ENCODE results near the gene HEBP2. TPM values are rescaled to one million over a fixed set of nuclear protein-coding genes. Genes with fewer than 3 reads are reported as not detected.
"Not testable (repeated sequence)": the region's sequence is repeated elsewhere in the genome, so short reads cannot be mapped to it uniquely, and the experiment has no call there.

Gene HEBP2, protein sequence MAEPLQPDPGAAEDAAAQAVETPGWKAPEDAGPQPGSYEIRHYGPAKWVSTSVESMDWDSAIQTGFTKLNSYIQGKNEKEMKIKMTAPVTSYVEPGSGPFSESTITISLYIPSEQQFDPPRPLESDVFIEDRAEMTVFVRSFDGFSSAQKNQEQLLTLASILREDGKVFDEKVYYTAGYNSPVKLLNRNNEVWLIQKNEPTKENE
- total RNA-seq, result 57.5 TPM
- polyA plus RNA-seq, result 100 to 1,000 TPM in 1 of 4 donors, 10 to 100 TPM in 3; 65.1 to 115 (median 81.0) TPM

DNA sequence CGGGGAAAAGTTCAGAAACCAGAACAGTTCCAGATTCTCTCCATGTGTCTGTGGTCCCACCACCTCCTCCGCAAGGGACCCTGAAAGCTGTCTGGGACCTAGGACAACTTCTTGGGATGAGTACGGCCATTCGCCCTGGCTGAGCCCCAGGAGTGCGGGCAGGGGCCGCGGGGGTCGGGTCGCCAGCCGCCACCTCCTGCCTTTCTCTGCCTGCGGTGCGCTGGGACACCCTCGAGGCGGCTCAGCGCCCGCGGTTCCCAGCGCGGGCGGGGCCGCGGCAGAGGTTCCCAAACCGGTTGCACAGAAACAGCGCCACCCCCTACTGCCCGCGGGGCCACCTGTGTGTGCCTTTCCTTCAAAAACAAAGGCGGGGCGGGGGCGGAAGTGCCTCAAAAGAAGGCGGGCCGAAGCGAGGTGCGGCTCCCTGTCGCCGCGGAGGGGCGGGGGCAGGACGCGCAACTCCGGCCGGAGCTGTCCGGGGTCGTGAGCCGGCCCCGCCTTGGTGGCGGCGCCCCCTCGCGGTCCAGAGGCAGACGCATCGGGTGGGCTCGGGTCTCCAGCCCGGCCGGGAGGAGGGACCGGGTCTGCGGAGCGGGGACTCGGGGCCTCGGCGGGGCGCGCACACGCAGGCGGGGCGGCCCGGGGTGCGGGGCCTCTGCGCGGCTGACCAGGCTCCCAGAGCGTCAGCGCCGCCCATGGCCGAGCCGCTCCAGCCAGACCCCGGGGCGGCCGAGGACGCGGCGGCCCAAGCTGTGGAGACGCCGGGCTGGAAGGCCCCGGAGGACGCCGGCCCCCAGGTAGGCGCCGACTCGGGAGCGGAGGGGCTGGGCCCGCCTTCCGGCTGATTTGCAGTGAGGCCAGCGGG lies at the start of gene HEBP2:
Gene HEBP2 (plus strand): TSS at position 423 of the 865 bp plus-strand sequence. CDS start 273 bp downstream, at position 696.
- Histone ChIP-seq H3K9me3 (ENCODE audit: control insufficient read depth in 2 of 2, low read length in 2 of 2) (no peaks in the 10 kb centered on the region), H3K4me3 (ENCODE audit: low read depth, low read length) (peak within 1 kb of the TSS; percentile 87), H3K27ac (ENCODE audit: insufficient read depth, low read length, poor library complexity, severe bottlenecking) (peak within 1 kb of the TSS; percentile 84), H3K36me3 (ENCODE audit: control insufficient read depth, insufficient read depth, low read length) (peaks cover 35% of the 10 kb centered on the region), H3K4me1 (ENCODE audit: control insufficient read depth, insufficient read depth, low read length, poor library complexity, severe bottlenecking) (peaks cover 33% of the 10 kb centered on the region), H3K27me3 (ENCODE audit: control insufficient read depth, insufficient read depth, low read length) (no peaks in the 10 kb centered on the region)
- H3K36me3 Mint-ChIP-seq, result peaks cover 28% of the 10 kb centered on the region
- DNase-seq, result peak; percentile 91 to 96 (median 93)
- H3K4me3 Mint-ChIP-seq, result peak within 1 kb of the TSS; percentile 89 to 95 (median 91)
- ATAC-seq (ENCODE audit: low read depth in 2 of 2), result peak; percentile 91 to 92
- H3K27me3 Mint-ChIP-seq, result peaks cover 6% of the 10 kb centered on the region
- peak within 1 kb of the TSS; percentile 74 to 94 (median 91) for H3K27ac Mint-ChIP-seq
- peaks cover 14 to 49% (median 32%) of the 10 kb centered on the region in 4 donors for H3K4me1 Mint-ChIP-seq
- H3K9me3 Mint-ChIP-seq, result no peaks in the 10 kb centered on the region

DNA sequence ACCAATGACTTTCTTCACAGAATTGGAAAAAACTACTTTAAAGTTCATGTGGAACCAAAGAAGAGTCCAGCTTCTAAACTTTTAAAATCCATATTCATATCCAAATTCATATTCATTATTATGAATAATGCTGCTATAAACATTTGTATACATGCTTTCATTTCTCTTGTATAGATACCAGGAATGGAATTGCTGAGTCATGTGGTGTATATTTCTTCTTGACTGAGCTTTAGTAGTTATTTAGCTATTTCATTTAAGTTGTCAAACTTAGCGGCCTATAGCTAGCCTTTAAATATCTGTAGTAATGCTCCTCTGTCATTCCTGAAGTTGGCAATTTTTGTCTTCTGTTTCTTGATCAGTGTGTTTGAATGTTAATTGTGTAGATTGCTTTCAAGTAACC lies 46.1 kb upstream of the HEBP2 start:
- H3K4me3 Mint-ChIP-seq, result no peak overlapping the region
- no peaks in the 10 kb centered on the region for H3K27me3 ChIP-seq (ENCODE audit: control insufficient read depth, insufficient read depth, low read length)
- no peak for ATAC-seq (ENCODE audit: low read depth in 2 of 2)
- H3K4me1 Mint-ChIP-seq, result no peaks in the 10 kb centered on the region
- no peak overlapping the region for H3K4me3 ChIP-seq (ENCODE audit: low read depth, low read length)
- H3K36me3 ChIP-seq (ENCODE audit: control insufficient read depth, insufficient read depth, low read length), result no peaks in the 10 kb centered on the region
- H3K9me3 Mint-ChIP-seq, result peaks cover 0 to 5% (median 0%) of the 10 kb centered on the region in 7 donors
- H3K27ac ChIP-seq (ENCODE audit: insufficient read depth, low read length, poor library complexity, severe bottlenecking), result no peak overlapping the region
- H3K27me3 Mint-ChIP-seq, result peaks cover 5% of the 10 kb centered on the region
- DNase-seq, result no peak
- no peak overlapping the region for H3K27ac Mint-ChIP-seq
- no peaks in the 10 kb centered on the region for H3K36me3 Mint-ChIP-seq
- H3K4me1 ChIP-seq (ENCODE audit: control insufficient read depth, insufficient read depth, low read length, poor library complexity, severe bottlenecking), result no peaks in the 10 kb centered on the region
- H3K9me3 ChIP-seq (ENCODE audit: control insufficient read depth in 2 of 2, low read length in 2 of 2), result no peaks in the 10 kb centered on the region

DNA sequence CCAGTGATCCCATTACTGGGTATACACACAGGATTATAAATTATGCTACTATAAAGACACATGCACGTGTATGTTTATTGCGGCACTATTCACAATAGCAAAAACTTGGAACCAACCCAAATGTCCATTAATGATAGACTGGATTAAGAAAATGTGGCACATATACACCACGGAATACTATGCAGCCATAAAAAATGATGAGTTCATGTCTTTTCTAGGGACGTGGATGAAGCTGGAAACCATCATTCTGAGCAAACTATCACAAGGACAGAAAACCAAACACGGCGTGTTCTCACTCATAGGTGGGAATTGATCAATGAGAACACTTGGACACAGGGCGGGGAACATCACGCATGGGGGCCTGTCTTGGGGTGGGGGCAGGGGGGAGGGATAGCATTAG lies 35.3 kb upstream of the HEBP2 start:
- H3K36me3 ChIP-seq (ENCODE audit: control insufficient read depth, insufficient read depth, low read length); H3K9me3 Mint-ChIP-seq; ATAC-seq (ENCODE audit: low read depth in 2 of 2); H3K4me3 Mint-ChIP-seq; H3K9me3 ChIP-seq (ENCODE audit: control insufficient read depth in 2 of 2, low read length in 2 of 2); H3K4me3 ChIP-seq (ENCODE audit: low read depth, low read length); H3K4me1 ChIP-seq (ENCODE audit: control insufficient read depth, insufficient read depth, low read length, poor library complexity, severe bottlenecking); H3K4me1 Mint-ChIP-seq; H3K27ac ChIP-seq (ENCODE audit: insufficient read depth, low read length, poor library complexity, severe bottlenecking); H3K27ac Mint-ChIP-seq; H3K36me3 Mint-ChIP-seq; H3K27me3 ChIP-seq (ENCODE audit: control insufficient read depth, insufficient read depth, low read length); DNase-seq: not testable (repeated sequence)
- peaks cover 18% of the 10 kb centered on the region for H3K27me3 Mint-ChIP-seq

DNA sequence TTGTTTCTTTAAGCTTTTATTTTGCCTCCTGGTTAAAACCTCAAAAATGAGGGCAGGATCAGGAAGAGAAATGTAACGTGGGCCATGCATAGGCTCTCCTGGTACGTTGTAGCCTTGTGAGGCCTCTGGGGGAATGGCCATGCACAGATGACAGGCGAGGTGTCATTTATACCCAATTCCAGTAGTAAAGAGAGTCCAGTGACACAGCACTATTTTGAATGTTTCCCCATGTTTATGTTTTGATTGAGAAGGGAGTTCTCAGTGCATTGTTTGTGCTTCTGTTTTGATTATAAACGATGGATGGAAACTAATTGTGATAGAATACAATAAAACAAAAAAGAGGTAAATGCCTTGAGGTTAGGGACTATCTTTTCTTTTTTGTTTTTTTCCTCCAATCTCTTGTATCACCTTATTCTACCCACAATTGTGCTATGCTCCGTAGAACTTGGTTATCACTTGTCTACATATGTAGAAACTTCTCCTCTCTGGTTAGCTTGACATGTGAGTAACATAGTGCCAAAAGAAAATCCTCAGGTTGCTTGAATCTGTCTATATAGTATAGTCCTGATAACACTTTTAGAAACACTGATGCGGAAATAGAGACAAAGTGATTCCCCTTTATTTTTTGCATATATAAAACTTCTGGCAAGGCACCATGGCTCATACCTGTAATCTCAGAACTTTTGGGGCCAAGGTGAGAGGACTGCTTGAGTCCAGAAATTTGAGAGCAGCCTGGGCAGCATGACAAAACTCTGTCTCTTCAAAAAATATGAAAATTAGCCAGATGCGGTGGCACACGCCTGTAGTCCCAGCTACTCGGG lies 33.2 kb upstream of the HEBP2 start:
- Histone ChIP-seq H3K4me1 (ENCODE audit: control insufficient read depth, insufficient read depth, low read length, poor library complexity, severe bottlenecking) (no peaks in the 10 kb centered on the region), H3K27me3 (ENCODE audit: control insufficient read depth, insufficient read depth, low read length) (no peaks in the 10 kb centered on the region), H3K4me3 (ENCODE audit: low read depth, low read length) (no peak overlapping the region), H3K36me3 (ENCODE audit: control insufficient read depth, insufficient read depth, low read length) (no peaks in the 10 kb centered on the region), H3K9me3 (ENCODE audit: control insufficient read depth in 2 of 2, low read length in 2 of 2) (no peaks in the 10 kb centered on the region), H3K27ac (ENCODE audit: insufficient read depth, low read length, poor library complexity, severe bottlenecking) (no peak overlapping the region)
- Mint-ChIP-seq H3K9me3 (peaks cover 0 to 9% (median 0%) of the 10 kb centered on the region in 7 donors), H3K4me1 (no peaks in the 10 kb centered on the region), H3K27me3 (peaks cover 14% of the 10 kb centered on the region), H3K4me3 (peak overlapping the region in 1 of 4 donors; percentile 34), H3K27ac (no peak overlapping the region), H3K36me3 (no peaks in the 10 kb centered on the region)
- ATAC-seq (ENCODE audit: low read depth in 2 of 2), result no peak
- DNase-seq, result no peak

DNA sequence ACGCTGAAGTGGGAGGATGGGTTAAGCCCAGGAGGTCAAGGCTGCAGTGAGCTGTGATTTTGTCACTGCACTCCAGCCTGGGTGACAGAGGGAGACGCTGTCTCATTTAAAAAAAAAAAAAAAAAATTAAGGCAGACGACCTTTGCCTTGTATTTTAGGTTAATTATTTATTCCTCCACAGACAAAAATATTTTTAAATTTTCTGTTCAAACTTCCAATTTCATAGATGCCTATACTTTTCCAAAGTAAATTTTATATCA lies 32.6 kb upstream of the HEBP2 start:
- H3K27me3 ChIP-seq (ENCODE audit: control insufficient read depth, insufficient read depth, low read length), result peaks cover 3% of the 10 kb centered on the region
- no peaks in the 10 kb centered on the region for H3K9me3 ChIP-seq (ENCODE audit: control insufficient read depth in 2 of 2, low read length in 2 of 2)
- H3K4me3 ChIP-seq (ENCODE audit: low read depth, low read length), result no peak overlapping the region
- no peaks in the 10 kb centered on the region for H3K36me3 ChIP-seq (ENCODE audit: control insufficient read depth, insufficient read depth, low read length)
- no peak overlapping the region for H3K27ac Mint-ChIP-seq
- H3K36me3 Mint-ChIP-seq, result no peaks in the 10 kb centered on the region
- no peaks in the 10 kb centered on the region for H3K4me1 Mint-ChIP-seq
- peaks cover 0 to 9% (median 0%) of the 10 kb centered on the region in 7 donors for H3K9me3 Mint-ChIP-seq
- H3K27me3 Mint-ChIP-seq, result peaks cover 14% of the 10 kb centered on the region
- H3K27ac ChIP-seq (ENCODE audit: insufficient read depth, low read length, poor library complexity, severe bottlenecking), result no peak overlapping the region
- no peak for ATAC-seq (ENCODE audit: low read depth in 2 of 2)
- DNase-seq, result no peak
- H3K4me3 Mint-ChIP-seq, result no peak overlapping the region
- H3K4me1 ChIP-seq (ENCODE audit: control insufficient read depth, insufficient read depth, low read length, poor library complexity, severe bottlenecking), result no peaks in the 10 kb centered on the region

DNA sequence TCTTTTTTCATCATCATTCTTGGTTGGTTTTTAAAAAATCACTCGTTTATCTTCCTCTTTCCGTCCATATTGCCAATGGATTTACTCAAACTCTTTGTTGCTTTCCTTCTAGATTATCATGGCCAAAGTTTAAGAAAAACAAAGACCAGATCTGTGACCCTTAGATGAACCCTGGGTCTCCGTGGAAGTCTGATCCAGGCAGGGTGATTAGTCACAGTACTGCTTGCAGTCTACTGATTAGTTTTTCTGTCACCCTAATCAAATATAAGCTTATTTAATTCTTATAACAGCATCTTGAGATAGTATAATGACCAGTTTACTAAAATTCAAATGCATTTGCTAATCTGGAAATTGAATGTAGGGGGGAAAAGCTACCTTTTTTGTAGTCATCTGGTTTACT lies 32.3 kb upstream of the HEBP2 start:
- H3K27ac Mint-ChIP-seq, result no peak overlapping the region
- Histone ChIP-seq H3K4me1 (ENCODE audit: control insufficient read depth, insufficient read depth, low read length, poor library complexity, severe bottlenecking) (no peaks in the 10 kb centered on the region), H3K36me3 (ENCODE audit: control insufficient read depth, insufficient read depth, low read length) (no peaks in the 10 kb centered on the region), H3K9me3 (ENCODE audit: control insufficient read depth in 2 of 2, low read length in 2 of 2) (no peaks in the 10 kb centered on the region), H3K27ac (ENCODE audit: insufficient read depth, low read length, poor library complexity, severe bottlenecking) (no peak overlapping the region), H3K27me3 (ENCODE audit: control insufficient read depth, insufficient read depth, low read length) (peaks cover 3% of the 10 kb centered on the region), H3K4me3 (ENCODE audit: low read depth, low read length) (no peak overlapping the region)
- no peak for DNase-seq
- H3K36me3 Mint-ChIP-seq, result no peaks in the 10 kb centered on the region
- peaks cover 14% of the 10 kb centered on the region for H3K27me3 Mint-ChIP-seq
- no peak overlapping the region for H3K4me3 Mint-ChIP-seq
- no peak for ATAC-seq (ENCODE audit: low read depth in 2 of 2)
- peaks cover 0 to 9% (median 0%) of the 10 kb centered on the region in 7 donors for H3K9me3 Mint-ChIP-seq
- no peaks in the 10 kb centered on the region for H3K4me1 Mint-ChIP-seq

DNA sequence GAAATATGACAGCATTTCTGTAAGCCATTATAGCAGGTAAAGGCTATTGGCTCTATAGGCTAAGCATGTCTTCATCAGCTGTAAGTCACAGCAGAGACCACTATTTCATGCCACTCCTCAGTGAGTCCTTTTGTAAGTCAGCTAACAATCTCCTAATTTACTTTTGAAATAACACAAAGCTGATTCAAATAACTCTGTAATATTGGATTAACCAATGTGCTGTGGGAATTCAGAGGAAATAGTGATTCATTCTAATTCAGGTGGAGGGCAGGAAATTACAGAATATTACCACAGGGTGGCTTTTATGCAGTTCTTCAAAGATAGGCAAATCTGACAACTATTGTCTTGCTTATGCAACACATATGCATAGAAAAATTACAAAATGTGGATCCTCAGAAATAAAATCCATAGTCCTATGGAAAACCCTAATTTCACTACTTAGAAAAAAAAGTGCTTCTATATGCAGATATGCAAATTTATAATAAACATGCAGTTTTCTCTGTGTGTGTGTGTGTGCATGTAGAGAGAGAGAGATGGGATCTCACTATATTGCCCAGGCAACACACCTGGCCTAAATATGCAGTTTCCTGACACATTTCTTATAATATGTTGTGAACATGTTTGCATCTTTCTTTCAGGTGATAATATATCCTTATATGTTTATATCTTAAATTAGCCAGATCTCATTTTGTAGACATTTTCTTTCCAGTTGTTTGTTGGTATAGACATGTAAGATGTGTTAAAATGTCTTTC lies 31.1 kb upstream of the HEBP2 start:
- Mint-ChIP-seq H3K27me3 (peaks cover 18% of the 10 kb centered on the region), H3K9me3 (peaks cover 0 to 1% (median 0%) of the 10 kb centered on the region in 7 donors), H3K36me3 (no peaks in the 10 kb centered on the region), H3K4me1 (no peaks in the 10 kb centered on the region), H3K4me3 (no peak overlapping the region), H3K27ac (no peak overlapping the region)
- no peak overlapping the region for H3K27ac ChIP-seq (ENCODE audit: insufficient read depth, low read length, poor library complexity, severe bottlenecking)
- no peaks in the 10 kb centered on the region for H3K36me3 ChIP-seq (ENCODE audit: control insufficient read depth, insufficient read depth, low read length)
- ATAC-seq (ENCODE audit: low read depth in 2 of 2), result peak in 1 of 2 donors; percentile 57
- H3K9me3 ChIP-seq (ENCODE audit: control insufficient read depth in 2 of 2, low read length in 2 of 2), result no peaks in the 10 kb centered on the region
- no peaks in the 10 kb centered on the region for H3K4me1 ChIP-seq (ENCODE audit: control insufficient read depth, insufficient read depth, low read length, poor library complexity, severe bottlenecking)
- peaks cover 3% of the 10 kb centered on the region for H3K27me3 ChIP-seq (ENCODE audit: control insufficient read depth, insufficient read depth, low read length)
- DNase-seq, result peak in 2 of 3 donors; percentile 27 to 33
- H3K4me3 ChIP-seq (ENCODE audit: low read depth, low read length), result no peak overlapping the region
